HG03039 (cell line): ENCODE measurements around the gene ARHGEF17.

Experiments used
- ATAC-seq: cut with Tn5 transposase; IDR thresholded peaks from one replicate; pipeline ENCODE4 v1.9.1; 2021; ENCODE audit warnings: mild to moderate bottlenecking, moderate library complexity; ENCODE audit not compliant: unreplicated experiment

The ARHGEF17 gene

GRCh38 chr11:73404048-73404447 is 96.0 kb downstream of the ARHGEF17 start:
- no peak for ATAC-seq

- ATAC-seq = no peak
Measured at GRCh38 chr11:73404506-73405145, 96.5 kb downstream of the ARHGEF17 start.

DNA sequence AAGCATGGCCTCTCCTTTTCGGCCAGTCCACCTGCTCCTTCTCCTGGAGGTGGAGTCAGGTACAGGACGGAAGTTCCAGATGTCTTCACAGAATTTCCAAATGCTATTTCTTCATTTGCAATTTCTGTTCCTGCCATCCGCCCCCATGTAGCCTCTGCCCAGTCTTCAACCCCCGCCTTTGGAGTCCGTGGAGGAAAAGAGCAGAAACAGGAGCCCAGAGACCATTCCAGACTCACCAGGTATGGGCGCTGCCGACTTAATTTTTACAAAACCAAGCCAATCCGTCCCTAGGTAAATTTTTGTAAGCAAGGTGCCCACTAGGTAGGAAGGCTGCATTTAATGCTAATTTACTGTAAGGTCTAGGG is 97.1 kb downstream of the ARHGEF17 start:
- ATAC-seq = no peak

DNA sequence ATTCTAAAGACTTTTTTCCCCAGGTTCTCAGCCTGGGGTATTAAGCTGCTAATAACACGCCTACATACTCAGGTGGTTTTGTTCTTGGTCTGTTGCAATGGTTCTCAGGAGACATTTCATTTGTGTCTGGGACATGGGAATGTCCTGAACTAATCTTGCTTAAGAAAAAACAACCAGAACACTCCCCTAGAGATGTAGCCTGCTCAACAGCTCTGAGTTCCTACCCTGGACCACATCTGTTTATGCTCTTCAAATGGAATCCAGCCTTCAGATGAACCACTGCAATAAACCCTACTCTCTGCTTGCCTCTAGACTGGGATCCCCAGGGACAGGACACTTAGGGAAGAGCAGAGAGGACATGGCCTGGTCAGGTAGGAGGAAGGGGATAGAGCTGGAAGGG is 98.1 kb downstream of the ARHGEF17 start:
- ATAC-seq = no peak

- ATAC-seq = no peak
Measured at GRCh38 chr11:73406619-73407018, 98.5 kb downstream of the ARHGEF17 start.

DNA sequence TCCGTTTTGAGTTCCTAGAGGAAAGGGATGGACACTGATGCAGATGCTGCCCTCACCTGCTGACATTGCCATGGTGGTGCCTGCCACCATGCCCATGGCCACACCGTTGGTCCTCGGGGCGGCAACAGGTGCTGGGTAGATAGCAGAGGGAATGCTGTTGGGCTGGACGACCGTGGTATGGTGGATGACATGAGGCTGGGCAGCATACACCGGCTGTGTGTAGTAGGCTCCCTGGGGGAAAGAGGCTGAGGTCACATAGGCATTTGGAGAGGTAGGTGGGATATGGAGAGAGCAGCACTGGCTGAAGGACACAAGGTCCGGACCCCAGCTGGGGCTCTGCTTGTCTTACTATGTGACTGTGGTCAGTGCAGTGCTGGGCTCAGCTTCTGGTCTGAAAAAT is 101.4 kb downstream of the ARHGEF17 start:
- no peak for ATAC-seq

DNA sequence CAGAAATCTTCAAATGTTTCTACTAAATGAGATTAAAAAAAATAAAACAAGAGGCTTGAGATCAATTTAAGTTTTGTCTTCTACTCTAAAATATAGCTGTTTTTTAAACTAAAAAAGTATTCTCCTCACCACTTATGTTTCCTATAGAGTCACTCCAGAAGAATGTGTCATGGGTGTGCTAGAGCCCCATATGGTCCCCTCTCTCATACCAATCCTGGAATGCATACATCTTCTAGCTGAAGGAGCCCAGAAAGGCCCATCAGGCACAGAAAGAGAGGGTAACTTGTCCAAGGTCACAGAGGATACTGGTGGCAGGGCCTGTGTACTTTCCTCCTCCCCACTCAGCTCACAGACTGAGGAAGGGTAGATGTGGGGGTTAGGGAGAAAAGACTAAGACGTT is 102.6 kb downstream of the ARHGEF17 start:
- no peak for ATAC-seq

GRCh38 chr11:73411031-73411430 is 103.0 kb downstream of the ARHGEF17 start:
- no peak for ATAC-seq

- ATAC-seq = no peak
Measured at GRCh38 chr11:73412308-73412707, 104.2 kb downstream of the ARHGEF17 start.

GRCh38 chr11:73413256-73413655 is 105.2 kb downstream of the ARHGEF17 start:
- ATAC-seq = no peak

DNA sequence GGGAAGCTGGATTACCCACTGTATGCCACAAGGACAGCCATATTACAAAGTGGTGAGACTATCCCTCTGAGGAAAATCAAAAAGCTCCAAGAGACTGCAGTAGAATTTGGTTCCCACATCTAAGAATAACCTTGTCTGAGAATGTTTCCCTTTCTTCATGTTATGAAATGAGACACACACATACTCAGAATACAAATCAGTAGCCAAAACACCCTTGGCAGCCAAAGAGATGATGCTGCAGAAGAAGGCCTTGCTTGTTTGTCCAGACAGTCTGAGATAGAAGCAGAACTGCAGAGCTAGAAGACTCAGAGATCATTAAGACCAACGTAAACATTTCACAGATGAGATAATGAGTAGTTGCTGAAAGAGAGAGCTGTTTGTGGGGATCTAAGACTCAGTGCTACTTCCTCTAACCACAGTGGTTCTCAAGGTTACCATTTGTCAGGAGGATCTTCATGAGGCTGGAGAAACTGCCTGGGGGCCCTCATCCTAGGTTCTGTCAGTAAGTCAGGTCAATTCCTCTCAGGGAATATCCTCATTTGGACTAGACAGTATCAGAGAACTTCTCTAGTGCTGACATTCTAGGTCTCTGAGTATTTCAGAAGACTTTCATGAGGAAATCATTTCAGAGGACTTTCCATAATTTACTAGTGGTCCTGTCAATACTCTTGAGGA is 107.0 kb downstream of the ARHGEF17 start:
- ATAC-seq = no peak

DNA sequence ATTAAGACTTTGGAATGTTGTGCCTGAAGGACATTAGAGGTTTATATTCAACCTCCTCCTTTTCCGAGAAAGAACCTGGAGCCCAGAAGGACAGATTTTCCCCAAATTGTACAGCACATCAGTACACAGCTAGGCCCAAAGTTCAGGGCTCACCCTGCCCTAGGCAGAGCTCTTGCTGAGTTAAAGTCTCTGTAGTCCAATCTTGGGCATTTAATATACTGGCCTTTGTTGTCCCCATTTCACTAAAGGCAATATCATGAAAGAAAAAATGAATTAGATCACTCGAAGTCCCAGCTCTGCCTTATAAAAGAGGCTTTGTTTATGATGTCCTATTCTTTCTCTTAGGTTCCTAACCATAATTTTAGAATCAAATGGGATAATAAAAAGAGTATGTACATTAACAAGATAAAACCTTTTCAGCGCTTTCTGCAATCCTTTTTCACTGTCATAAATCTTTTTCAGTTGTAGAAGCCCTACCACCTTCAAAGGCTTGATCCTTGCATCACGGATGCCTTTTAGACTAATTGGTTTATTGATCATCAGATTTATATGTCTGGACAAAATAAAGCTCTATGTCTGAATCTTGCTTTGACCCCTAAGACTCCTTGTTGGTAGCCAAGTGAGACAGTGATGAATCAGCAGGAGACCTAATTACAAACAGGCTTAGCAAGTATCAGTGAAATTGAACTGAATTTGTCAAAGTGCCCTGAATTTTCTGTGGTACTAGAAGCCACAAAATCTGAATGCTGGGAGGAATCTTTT is 108.0 kb downstream of the ARHGEF17 start:
- ATAC-seq = no peak

- no peak for ATAC-seq
Measured at GRCh38 chr11:73416786-73417185, 108.7 kb downstream of the ARHGEF17 start.
